OCI-LY7 (cell line): Measurements from ENCODE around the gene NME9. TPM values are rescaled to one million over a fixed set of nuclear protein-coding genes. Genes with fewer than 3 reads are reported as not detected.
A peak's percentile ranks its signal among the peaks of the same experiment; 100 is the strongest.

Source experiments
- Bru-seq: library from RNA; stranded (reverse); fragments of 400-500 nt; gene quantifications from one replicate; lab custom pipeline; 2021; lab: Mats Ljungman, UMichigan
- BruChase-seq, 2 experiments: library from RNA; stranded (reverse); fragments of 400-500 nt; gene quantifications; one replicate each; lab custom pipeline; 2021; lab: Mats Ljungman, UMichigan
- BruUV-seq: library from RNA; stranded (reverse); fragments of 400-500 nt; replicated peaks from 2 replicates; lab custom pipeline; 2021; lab: Mats Ljungman, UMichigan
- CTCF ChIA-PET: fragments of 300-600 bp; sonication (Branson Sonifier 250); formaldehyde crosslinking; loops from one replicate; lab custom pipeline; 2022; ENCODE audit warnings: antibody characterized with exemption; ENCODE audit not compliant: unreplicated experiment; lab: Charles Lee
- POLR2A ChIA-PET: fragments of 300-600 bp; sonication (Branson Sonifier 250); formaldehyde crosslinking; loops from one replicate; lab custom pipeline; 2022; ENCODE audit warnings: antibody characterized with exemption; lab: Charles Lee
- DNase-seq: peaks from one replicate; pipeline ENCODE4 v3.0.0-alpha.2; 2015; ENCODE audit warnings: low spot score
- H2AFZ ChIP-seq: fragments of 200-600 bp; sonication (generic), shearing (Covaris generic); 2 replicates; pipeline ENCODE4 v1.6.1; 2014; ENCODE audit warnings: mild to moderate bottlenecking, antibody characterized with exemption, low read length, moderate library complexity
- H3K27ac ChIP-seq: fragments of 200-600 bp; sonication (generic); 2 replicates; pipeline ENCODE4 v1.5.1; 2014; ENCODE audit warnings: mixed run types, low read depth, mild to moderate bottlenecking, moderate library complexity, low read length, inconsistent platforms; ENCODE audit not compliant: poor library complexity, severe bottlenecking
- H3K36me3 ChIP-seq: fragments of 200-600 bp; sonication (generic); 2 replicates; pipeline ENCODE4 v1.6.1; 2014; ENCODE audit warnings: mild to moderate bottlenecking, antibody characterized with exemption, low read length, moderate library complexity, mixed read lengths; ENCODE audit not compliant: insufficient read depth
- H3K4me1 ChIP-seq: fragments of 200-600 bp; sonication (generic); 2 replicates; pipeline ENCODE4 v1.5.1; 2014; ENCODE audit warnings: mild to moderate bottlenecking, low read length; ENCODE audit not compliant: insufficient read depth, poor library complexity, severe bottlenecking
- H3K4me2 ChIP-seq: fragments of 200-600 bp; sonication (generic); 2 replicates; pipeline ENCODE4 v1.6.1; 2014; ENCODE audit warnings: mild to moderate bottlenecking, low read length
- H3K4me3 ChIP-seq: fragments of 200-600 bp; sonication (generic); 2 replicates; pipeline ENCODE4 v1.5.1; 2014; ENCODE audit warnings: mild to moderate bottlenecking, low read depth, low read length; ENCODE audit not compliant: poor library complexity, severe bottlenecking
- H3K79me2 ChIP-seq: fragments of 200-600 bp; sonication (generic); 2 replicates; pipeline ENCODE4 v1.6.1; 2016; ENCODE audit warnings: low read depth, mild to moderate bottlenecking, low read length, moderate library complexity, mixed read lengths; ENCODE audit not compliant: insufficient read depth
- H3K9me2 ChIP-seq: fragments of 200-600 bp; sonication (generic); 2 replicates; pipeline ENCODE4 v1.6.1; 2016; ENCODE audit warnings: mild to moderate bottlenecking, low read length, mixed read lengths; ENCODE audit not compliant: insufficient read depth
- H3K9me3 ChIP-seq: fragments of 200-600 bp; sonication (generic); 2 replicates; pipeline ENCODE4 v1.6.1; 2014; ENCODE audit warnings: mild to moderate bottlenecking, mixed run types, low read length, mixed read lengths
- H4K20me1 ChIP-seq: fragments of 200-600 bp; sonication (generic); 2 replicates; pipeline ENCODE4 v1.6.1; 2014; ENCODE audit warnings: mild to moderate bottlenecking, antibody characterized with exemption, low read length, moderate library complexity, mixed read lengths; ENCODE audit not compliant: insufficient read depth
- EZH2phosphoT487 ChIP-seq: fragments of 200-600 bp; sonication (generic); IDR thresholded peaks from 2 replicates; pipeline ENCODE4 v1.6.1; 2018; ENCODE audit warnings: low read depth, borderline replicate concordance, mild to moderate bottlenecking, mixed run types, antibody characterized with exemption, low read length, moderate library complexity, mixed read lengths
- intact Hi-C: fragments of 100-400 bp; cut with micrococcal nuclease; formaldehyde crosslinking; loops from one replicate; pipeline ENCODE4 v1.10.0; 2022; ENCODE audit not compliant: unreplicated experiment
- long read RNA-seq: library from polyadenylated mRNA; stranded (forward); transcript quantifications from one replicate; pipeline ENCODE4 v2.0.0, GENCODE V29; 2022
- total RNA-seq, 2 experiments: library from RNA; depleted of rRNA in 1 of 2; stranded (reverse); fragments of >200 nt in 1 of 2; shearing (Covaris generic) in 1 of 2; gene quantifications; 2 replicates each; pipeline ENCODE4 v1.2.3, GENCODE V29; 2014 to 2022
- TF ChIP-seq, protein P1 (sequence below): fragments of 200-600 bp; sonication (generic); conservative IDR thresholded peaks from 2 replicates; pipeline ENCODE4 v1.5.1; 2014; ENCODE audit warnings: mild to moderate bottlenecking, antibody characterized with exemption, low read length, moderate library complexity, mixed read lengths

NME9 gene, protein sequence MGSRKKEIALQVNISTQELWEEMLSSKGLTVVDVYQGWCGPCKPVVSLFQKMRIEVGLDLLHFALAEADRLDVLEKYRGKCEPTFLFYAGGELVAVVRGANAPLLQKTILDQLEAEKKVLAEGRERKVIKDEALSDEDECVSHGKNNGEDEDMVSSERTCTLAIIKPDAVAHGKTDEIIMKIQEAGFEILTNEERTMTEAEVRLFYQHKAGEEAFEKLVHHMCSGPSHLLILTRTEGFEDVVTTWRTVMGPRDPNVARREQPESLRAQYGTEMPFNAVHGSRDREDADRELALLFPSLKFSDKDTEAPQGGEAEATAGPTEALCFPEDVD
- total RNA-seq (2014; rRNA removed; shearing (Covaris generic)) (0.54 TPM in 1 of 2 replicates, not detected in the other), total RNA-seq (2022) (not detected in 2 replicates), Bru-seq, nascent RNA (percentile 11 among the genes with signal in this experiment), BruChase-seq, experiment 1, labeled RNA remaining after a 6-hour chase (percentile 8 among the genes with signal in this experiment), BruChase-seq, experiment 2, labeled RNA remaining after a 2-hour chase (percentile 11 among the genes with signal in this experiment)
- long read RNA-seq, partial matches to known transcripts: 0 of 3 reads
- long read RNA-seq, other reads (novel, unspliced or antisense): 3 of 3 reads

DNA sequence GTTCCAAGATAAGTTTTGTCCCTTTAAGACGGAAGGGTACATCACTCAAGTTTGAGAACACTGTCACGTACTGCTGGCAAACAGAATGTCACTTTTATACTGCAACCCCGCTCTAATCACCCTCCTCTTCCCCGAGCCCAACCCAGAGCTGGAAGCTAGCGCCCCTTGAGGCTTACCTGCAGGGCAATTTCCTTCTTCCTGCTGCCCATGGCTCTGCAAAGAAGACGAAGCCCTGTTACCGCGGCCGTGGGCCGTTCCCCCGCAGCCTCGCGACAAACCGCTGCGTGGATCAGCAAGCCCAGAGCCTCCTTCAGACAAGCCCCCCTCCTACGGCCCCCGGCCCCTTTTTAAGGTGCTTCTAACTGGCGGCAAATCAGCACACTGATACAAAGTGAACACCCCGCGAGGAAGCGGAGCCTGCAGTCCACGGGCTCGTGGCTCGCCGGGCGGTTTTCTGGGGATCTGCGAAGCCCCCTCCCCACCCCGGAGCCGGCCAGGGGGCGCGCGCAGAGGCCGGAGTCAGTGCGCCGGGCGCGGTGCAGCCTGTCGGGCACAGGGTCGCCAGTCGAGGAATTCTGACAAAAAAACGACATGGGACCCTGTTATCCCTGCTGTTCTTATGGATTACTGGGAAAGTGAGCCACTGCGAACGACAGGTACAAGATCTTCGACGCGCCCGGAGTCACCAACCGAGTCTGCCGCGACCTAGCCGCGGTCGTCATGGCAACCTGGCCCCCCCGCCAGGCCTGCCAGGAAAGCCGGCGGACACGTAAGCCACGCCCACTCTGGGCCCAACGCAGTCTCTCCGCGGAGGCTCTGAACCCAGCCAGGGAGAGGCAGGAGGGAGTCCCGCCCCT, at the start of gene NME9:
TSS of gene NME9 (minus strand) at position 725 of the 857 bp plus-strand sequence. CDS start at position 209, 516 bp downstream.
- H4K20me1 ChIP-seq: no peaks in the 10 kb centered on the region
- H3K4me1 ChIP-seq: peaks cover 18% of the 10 kb centered on the region
- H3K4me2 ChIP-seq: peak within 1 kb of the TSS; percentile 81
- no peaks in the 10 kb centered on the region for H3K9me2 ChIP-seq
- H2AFZ ChIP-seq: peak within 1 kb of the TSS; percentile 98
- no peak for TF ChIP-seq EZH2phosphoT487
- TF ChIP-seq, protein P1, sequence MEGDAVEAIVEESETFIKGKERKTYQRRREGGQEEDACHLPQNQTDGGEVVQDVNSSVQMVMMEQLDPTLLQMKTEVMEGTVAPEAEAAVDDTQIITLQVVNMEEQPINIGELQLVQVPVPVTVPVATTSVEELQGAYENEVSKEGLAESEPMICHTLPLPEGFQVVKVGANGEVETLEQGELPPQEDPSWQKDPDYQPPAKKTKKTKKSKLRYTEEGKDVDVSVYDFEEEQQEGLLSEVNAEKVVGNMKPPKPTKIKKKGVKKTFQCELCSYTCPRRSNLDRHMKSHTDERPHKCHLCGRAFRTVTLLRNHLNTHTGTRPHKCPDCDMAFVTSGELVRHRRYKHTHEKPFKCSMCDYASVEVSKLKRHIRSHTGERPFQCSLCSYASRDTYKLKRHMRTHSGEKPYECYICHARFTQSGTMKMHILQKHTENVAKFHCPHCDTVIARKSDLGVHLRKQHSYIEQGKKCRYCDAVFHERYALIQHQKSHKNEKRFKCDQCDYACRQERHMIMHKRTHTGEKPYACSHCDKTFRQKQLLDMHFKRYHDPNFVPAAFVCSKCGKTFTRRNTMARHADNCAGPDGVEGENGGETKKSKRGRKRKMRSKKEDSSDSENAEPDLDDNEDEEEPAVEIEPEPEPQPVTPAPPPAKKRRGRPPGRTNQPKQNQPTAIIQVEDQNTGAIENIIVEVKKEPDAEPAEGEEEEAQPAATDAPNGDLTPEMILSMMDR: peak; percentile 87
- peak; percentile 88 for DNase-seq
- intact Hi-C loops: loop anchor here (1.0 to 2.0 kb wide), 2 partner anchors 67 to 149 kb away; no protein-coding TSS in a partner anchor
- H3K9me3 ChIP-seq: no peaks in the 10 kb centered on the region
- no peaks in the 10 kb centered on the region for H3K79me2 ChIP-seq
- ChIA-PET POLR2A (interaction anchor here (0.6 to 1.4 kb wide), 2 partner anchors 9 to 137 kb away, joined by 4 read pairs; no protein-coding TSS in a partner anchor), CTCF (no interaction called here)
- H3K27ac ChIP-seq: no peak within 1 kb of the TSS
- peak within 1 kb of the TSS; percentile 69 for H3K4me3 ChIP-seq
- H3K36me3 ChIP-seq: no peaks in the 10 kb centered on the region
- no TSS peak for BruUV-seq

DNA sequence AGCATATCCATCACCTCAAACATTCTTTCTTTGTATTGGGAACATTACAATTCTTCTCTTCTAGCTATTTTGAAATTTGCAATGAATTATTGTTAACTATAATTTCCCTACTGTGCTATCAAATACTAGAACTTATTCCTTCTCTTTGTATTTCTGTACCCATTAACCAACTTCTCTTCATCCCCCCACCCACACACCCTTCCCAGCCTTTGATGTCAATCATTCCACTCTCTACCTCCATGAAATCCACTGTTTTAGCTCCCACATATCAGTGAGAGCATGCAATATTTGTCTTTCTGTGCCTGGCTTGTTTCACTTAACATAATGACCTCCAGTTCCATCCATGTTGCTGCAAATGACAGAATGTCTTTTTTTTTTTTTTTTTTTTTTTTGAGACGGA, 49.3 kb upstream of the NME9 start:
- no TSS peak for BruUV-seq
- Histone ChIP-seq H3K79me2 (no peaks in the 10 kb centered on the region), H3K4me1 (no peaks in the 10 kb centered on the region), H3K9me2 (no peaks in the 10 kb centered on the region), H3K9me3 (no peaks in the 10 kb centered on the region), H2AFZ (no peak overlapping the region), H3K4me2 (no peak overlapping the region), H3K4me3 (no peak overlapping the region), H3K27ac (no peak overlapping the region), H4K20me1 (no peaks in the 10 kb centered on the region), H3K36me3 (no peaks in the 10 kb centered on the region)
- ChIA-PET POLR2A (interaction anchor here (0.7 kb wide), 3 partner anchors 33 to 128 kb away, joined by 3 to 4 read pairs (median 3); no protein-coding TSS in a partner anchor), CTCF (no interaction called here)
- no peak for DNase-seq
- intact Hi-C loops: no loop called here
- TF ChIP-seq EZH2phosphoT487: no peak
- TF ChIP-seq, protein P1: no peak
